Naive thymus-derived CD4-positive, alpha-beta T cell (primary cell): ENCODE data around the gene UGT1A5. TPM values are rescaled to one million over a fixed set of nuclear protein-coding genes. Genes with fewer than 3 reads are reported as not detected.
"Not testable (repeated sequence)": the region's sequence is repeated elsewhere in the genome, so short reads cannot be mapped to it uniquely, and the experiment has no call there.

Experiments
- ATAC-seq: fragments of 150-1000 bp; cut with Tn5 transposase; 2 replicates; pipeline ENCODE4 v1.10.0; 2021; ENCODE audit warnings: mild to moderate bottlenecking, moderate library complexity
- CTCF ChIA-PET: fragments of 350-600 bp; sonication (Branson Sonifier 250); formaldehyde crosslinking; loops from one replicate; lab custom pipeline; 2021; ENCODE audit warnings: antibody characterized with exemption; lab: Charles Lee
- POLR2A ChIA-PET: fragments of 350-600 bp; sonication (Branson Sonifier 250); formaldehyde crosslinking; loops from one replicate; lab custom pipeline; 2021; ENCODE audit warnings: antibody characterized with exemption, inconsistent platforms; lab: Charles Lee
- DNase-seq, 9 donors: peaks; one replicate each; pipeline versions ENCODE4 v3.0.0 to v3.0.0-alpha.2; 2020 to 2022; ENCODE audit warnings: mixed read lengths in 1 of 9
- H3K27ac ChIP-seq: one replicate; pipeline ENCODE4 v1.7.0; 2013; ENCODE audit warnings: mild to moderate bottlenecking, low read depth, low read length, moderate library complexity
- H3K27me3 ChIP-seq, 2 donors: one replicate each; pipeline ENCODE4 v1.7.0; 2013; ENCODE audit warnings: low read length in 2 of 2, mild to moderate bottlenecking in 2 of 2, moderate library complexity in 2 of 2; ENCODE audit not compliant: control insufficient read depth in 2 of 2, insufficient read depth in 2 of 2
- H3K36me3 ChIP-seq, 3 experiments: 1 replicate in 2 of 3; 2 replicates in 1 of 3; pipeline ENCODE4 v1.7.0; 2013; ENCODE audit warnings: low read length in 3 of 3, mild to moderate bottlenecking in 3 of 3, moderate library complexity in 1 of 3; ENCODE audit not compliant: insufficient read depth in 3 of 3, control insufficient read depth in 2 of 3
- H3K4me1 ChIP-seq, 2 donors: one replicate each; pipeline ENCODE4 v1.7.0; 2013; ENCODE audit warnings: low read length in 2 of 2, mild to moderate bottlenecking in 2 of 2, moderate library complexity in 1 of 2; ENCODE audit not compliant: control insufficient read depth in 2 of 2, insufficient read depth in 2 of 2
- H3K4me3 ChIP-seq: 2 replicates; pipeline ENCODE4 v1.7.0; 2013; ENCODE audit warnings: mild to moderate bottlenecking, low read length
- H3K9me3 ChIP-seq, 3 experiments: 1 replicate in 2 of 3; 2 replicates in 1 of 3; pipeline ENCODE4 v1.7.0; 2013; ENCODE audit warnings: low read length in 3 of 3; ENCODE audit not compliant: control insufficient read depth in 2 of 3
- H3K27ac Mint-ChIP-seq, 9 donors: one replicate each; pipeline ENCODE4 v1.8.0; 2020 to 2022; ENCODE audit warnings: mixed read lengths in 9 of 9, mild to moderate bottlenecking in 8 of 9, moderate library complexity in 5 of 9, inconsistent platforms in 2 of 9
- H3K27me3 Mint-ChIP-seq, 5 donors: one replicate each; pipeline ENCODE4 v1.8.0; 2021 to 2022; ENCODE audit warnings: mixed read lengths in 5 of 5, mild to moderate bottlenecking in 1 of 5
- H3K36me3 Mint-ChIP-seq, 5 donors: one replicate each; pipeline ENCODE4 v1.8.0; 2020 to 2022; ENCODE audit warnings: mixed read lengths in 5 of 5, mild to moderate bottlenecking in 3 of 5, inconsistent platforms in 1 of 5
- H3K4me1 Mint-ChIP-seq, 7 donors: one replicate each; pipeline ENCODE4 v1.8.0; 2020 to 2022; ENCODE audit warnings: mixed read lengths in 7 of 7, mild to moderate bottlenecking in 3 of 7, inconsistent platforms in 1 of 7
- H3K4me3 Mint-ChIP-seq, 10 donors: one replicate each; pipeline ENCODE4 v1.8.0; 2020 to 2022; ENCODE audit warnings: mild to moderate bottlenecking in 10 of 10, mixed read lengths in 10 of 10, moderate library complexity in 6 of 10, inconsistent platforms in 2 of 10
- H3K9me3 Mint-ChIP-seq, 11 donors: one replicate each; pipeline ENCODE4 v1.8.0; 2020 to 2022; ENCODE audit warnings: mixed read lengths in 11 of 11, mild to moderate bottlenecking in 4 of 11, inconsistent platforms in 1 of 11, moderate library complexity in 1 of 11
- intact Hi-C, 2 donors: fragments of 100-400 bp; cut with micrococcal nuclease; formaldehyde crosslinking; loops; one replicate each; pipeline ENCODE4 v1.15.1; 2023
- polyA plus RNA-seq, 2 donors: library from polyadenylated mRNA; unstranded; fragments of 300-500 nt; fragmentation: Illumina TruSeq; gene quantifications; one replicate each; pipeline ENCODE4 v1.2.3, GENCODE V29; 2021
- total RNA-seq, 6 experiments: library from RNA in 5 of 6; stranded (reverse) in 5 of 6; gene quantifications; 1 replicate in 5 of 6; 2 replicates in 1 of 6; pipeline ENCODE4 v1.2.3 and lab custom pipeline; 2021 to 2026

UGT1A5 gene
- total and polyA plus RNA-seq, 7 experiments from 2014 or later: not detected

- CTCF ChIA-PET: no interaction called here
- Mint-ChIP-seq H3K4me1 (no peaks in the 10 kb centered on the region), H3K9me3 (peaks cover 0 to 10% (median 0%) of the 10 kb centered on the region in 11 donors), H3K27ac (no peak overlapping the region), H3K36me3 (peaks cover 0 to 11% (median 0%) of the 10 kb centered on the region in 5 donors), H3K4me3 (no peak overlapping the region), H3K27me3 (peaks cover 17 to 25% (median 19%) of the 10 kb centered on the region in 5 donors)
- DNase-seq: no peak
- no peak overlapping the region for H3K27ac ChIP-seq
- H3K4me1 ChIP-seq: no peaks in the 10 kb centered on the region
- POLR2A ChIA-PET: no interaction called here
- no peak overlapping the region for H3K4me3 ChIP-seq
- no peak for ATAC-seq
- no peaks in the 10 kb centered on the region for H3K27me3 ChIP-seq
- intact Hi-C loops: no loop called here
- H3K9me3 ChIP-seq: no peaks in the 10 kb centered on the region
- no peaks in the 10 kb centered on the region for H3K36me3 ChIP-seq
Measured at GRCh38 chr2:233740870-233741269, 28.2 kb downstream of the UGT1A5 start.

GRCh38 chr2:233743464-233744259, 31.0 kb downstream of the UGT1A5 start:
- Histone ChIP-seq H3K9me3 (no peaks in the 10 kb centered on the region), H3K36me3 (no peaks in the 10 kb centered on the region), H3K27me3 (no peaks in the 10 kb centered on the region), H3K27ac (no peak overlapping the region), H3K4me3 (no peak overlapping the region), H3K4me1 (no peaks in the 10 kb centered on the region)
- Mint-ChIP-seq H3K36me3 (no peaks in the 10 kb centered on the region), H3K4me3 (no peak overlapping the region), H3K4me1 (no peaks in the 10 kb centered on the region), H3K9me3 (no peaks in the 10 kb centered on the region), H3K27ac (no peak overlapping the region), H3K27me3 (peaks cover 11 to 28% (median 20%) of the 10 kb centered on the region in 5 donors)
- DNase-seq: no peak
- intact Hi-C loops: no loop called here
- ChIA-PET CTCF (no interaction called here), POLR2A (no interaction called here)
- ATAC-seq: no peak

- H3K4me1 ChIP-seq: no peaks in the 10 kb centered on the region
- Mint-ChIP-seq H3K4me1 (no peaks in the 10 kb centered on the region), H3K27ac (no peak overlapping the region), H3K4me3 (no peak overlapping the region), H3K9me3 (peaks cover 0 to 7% (median 4%) of the 10 kb centered on the region in 11 donors), H3K36me3 (peaks cover 0 to 5% (median 0%) of the 10 kb centered on the region in 5 donors), H3K27me3 (peaks cover 6 to 39% (median 25%) of the 10 kb centered on the region in 5 donors)
- intact Hi-C loops: no loop called here
- ChIA-PET POLR2A (no interaction called here), CTCF (no interaction called here)
- H3K27me3 ChIP-seq: no peaks in the 10 kb centered on the region
- H3K9me3 ChIP-seq: no peaks in the 10 kb centered on the region
- no peaks in the 10 kb centered on the region for H3K36me3 ChIP-seq
- no peak overlapping the region for H3K27ac ChIP-seq
- DNase-seq (no peak), ATAC-seq (no peak)
- H3K4me3 ChIP-seq: no peak overlapping the region
Measured at GRCh38 chr2:233745073-233745755, 32.5 kb downstream of the UGT1A5 start.

- CTCF ChIA-PET, H3K4me1 ChIP-seq, H3K36me3 Mint-ChIP-seq, ATAC-seq, H3K27me3 ChIP-seq, DNase-seq, H3K4me3 ChIP-seq, H3K4me3 Mint-ChIP-seq, H3K9me3 ChIP-seq, H3K27ac Mint-ChIP-seq, intact Hi-C loops, H3K27ac ChIP-seq, POLR2A ChIA-PET, H3K36me3 ChIP-seq, H3K4me1 Mint-ChIP-seq: not testable (repeated sequence)
- Mint-ChIP-seq H3K9me3 (peaks cover 0 to 12% (median 5%) of the 10 kb centered on the region in 11 donors), H3K27me3 (peaks cover 4 to 39% (median 24%) of the 10 kb centered on the region in 5 donors)
Measured at GRCh38 chr2:233745838-233746237, 33.1 kb downstream of the UGT1A5 start.

- intact Hi-C loops: no loop called here
Measured at GRCh38 chr2:233746475-233747282, 34.0 kb downstream of the UGT1A5 start.

GRCh38 chr2:233747283-233747544, 34.5 kb downstream of the UGT1A5 start:
- no peak overlapping the region for H3K4me3 ChIP-seq
- no peaks in the 10 kb centered on the region for H3K27me3 ChIP-seq
- H3K27me3 Mint-ChIP-seq: peaks cover 4 to 39% (median 24%) of the 10 kb centered on the region in 5 donors
- no peaks in the 10 kb centered on the region for H3K36me3 ChIP-seq
- peaks cover 8 to 26% (median 13%) of the 10 kb centered on the region in 11 donors for H3K9me3 Mint-ChIP-seq
- no peak for DNase-seq
- H3K4me1 Mint-ChIP-seq: no peaks in the 10 kb centered on the region
- POLR2A ChIA-PET: no interaction called here
- H3K36me3 Mint-ChIP-seq: peaks cover 0 to 6% (median 0%) of the 10 kb centered on the region in 5 donors
- no peak overlapping the region for H3K27ac ChIP-seq
- ATAC-seq: no peak
- H3K27ac Mint-ChIP-seq: no peak overlapping the region
- H3K9me3 ChIP-seq: peaks cover 0 to 8% (median 0%) of the 10 kb centered on the region in 3 experiments
- no peaks in the 10 kb centered on the region for H3K4me1 ChIP-seq
- CTCF ChIA-PET: no interaction called here
- intact Hi-C loops: no loop called here
- H3K4me3 Mint-ChIP-seq: no peak overlapping the region

More at GRCh38 chr2:233746475-233747282, 34.0 kb downstream of the UGT1A5 start:
- Histone ChIP-seq H3K27ac (no peak overlapping the region), H3K9me3 (peaks cover 0 to 8% (median 0%) of the 10 kb centered on the region in 3 experiments), H3K4me3 (no peak overlapping the region), H3K36me3 (no peaks in the 10 kb centered on the region), H3K4me1 (no peaks in the 10 kb centered on the region), H3K27me3 (no peaks in the 10 kb centered on the region)
- H3K4me3 Mint-ChIP-seq: no peak overlapping the region
- no peak overlapping the region for H3K27ac Mint-ChIP-seq
- CTCF ChIA-PET: no interaction called here
- H3K9me3 Mint-ChIP-seq: peaks cover 5 to 21% (median 13%) of the 10 kb centered on the region in 11 donors
- H3K4me1 Mint-ChIP-seq: no peaks in the 10 kb centered on the region
- peaks cover 4 to 39% (median 24%) of the 10 kb centered on the region in 5 donors for H3K27me3 Mint-ChIP-seq
- DNase-seq (no peak), ATAC-seq (no peak)
- H3K36me3 Mint-ChIP-seq: peaks cover 0 to 6% (median 0%) of the 10 kb centered on the region in 5 donors
- POLR2A ChIA-PET: no interaction called here
